HL-60 (cell line): ENCODE results near the gene AXL.

Source experiments
- POLR2AphosphoS5 ChIP-seq: IDR thresholded peaks from 2 replicates; pipeline ENCODE4 v1.6.1; 2012; ENCODE audit warnings: low read depth
- TF ChIP-seq, protein P1 (sequence below): IDR thresholded peaks from one replicate; pipeline ENCODE4 v1.5.1; 2011; ENCODE audit warnings: low read length, control low read depth, inconsistent platforms; ENCODE audit not compliant: insufficient read depth
- TF ChIP-seq, protein P2 (sequence below): IDR thresholded peaks from 2 replicates; pipeline ENCODE4 v1.6.1; 2012; ENCODE audit warnings: low read depth; ENCODE audit not compliant: insufficient replicate concordance

DNA sequence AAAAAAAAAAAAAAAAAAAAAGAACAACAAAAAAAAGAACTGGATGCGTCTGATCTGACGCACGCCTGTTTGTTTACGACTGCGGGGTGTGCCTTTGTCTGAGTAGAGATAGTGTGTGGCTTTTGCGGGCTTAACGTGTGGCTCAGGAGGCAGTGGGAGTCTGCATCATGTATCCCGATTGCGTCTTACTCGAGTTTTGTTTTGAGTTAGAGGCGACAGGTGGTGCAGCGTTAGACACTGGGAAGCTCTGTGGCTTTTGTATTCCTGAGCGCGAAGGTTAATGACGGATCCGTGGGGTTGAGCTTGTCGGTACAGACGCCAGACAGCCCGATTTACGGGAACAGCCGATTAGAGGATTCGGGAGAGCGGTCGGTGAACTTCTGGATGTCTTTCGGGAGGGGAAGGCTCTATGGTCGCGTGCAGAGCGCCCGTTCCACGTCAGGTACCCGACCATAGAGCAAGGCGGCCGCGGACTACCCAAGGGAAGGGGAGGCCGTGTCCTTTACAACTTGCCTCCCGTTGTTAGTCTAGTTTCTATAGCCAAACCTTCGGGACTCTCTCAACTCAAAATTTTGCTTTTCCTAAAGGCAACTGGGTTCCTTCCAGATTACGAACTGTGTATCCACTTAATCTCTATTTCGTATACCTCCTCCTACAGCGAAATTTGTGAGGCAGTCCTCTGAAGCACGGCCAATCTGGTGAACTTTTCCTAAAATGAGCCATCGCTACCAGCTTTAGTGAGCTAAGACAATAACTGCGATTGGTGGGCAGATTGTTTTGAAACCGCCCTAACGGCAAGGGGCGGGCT is 44.2 kb downstream of the AXL start:
- TF ChIP-seq, protein P1, sequence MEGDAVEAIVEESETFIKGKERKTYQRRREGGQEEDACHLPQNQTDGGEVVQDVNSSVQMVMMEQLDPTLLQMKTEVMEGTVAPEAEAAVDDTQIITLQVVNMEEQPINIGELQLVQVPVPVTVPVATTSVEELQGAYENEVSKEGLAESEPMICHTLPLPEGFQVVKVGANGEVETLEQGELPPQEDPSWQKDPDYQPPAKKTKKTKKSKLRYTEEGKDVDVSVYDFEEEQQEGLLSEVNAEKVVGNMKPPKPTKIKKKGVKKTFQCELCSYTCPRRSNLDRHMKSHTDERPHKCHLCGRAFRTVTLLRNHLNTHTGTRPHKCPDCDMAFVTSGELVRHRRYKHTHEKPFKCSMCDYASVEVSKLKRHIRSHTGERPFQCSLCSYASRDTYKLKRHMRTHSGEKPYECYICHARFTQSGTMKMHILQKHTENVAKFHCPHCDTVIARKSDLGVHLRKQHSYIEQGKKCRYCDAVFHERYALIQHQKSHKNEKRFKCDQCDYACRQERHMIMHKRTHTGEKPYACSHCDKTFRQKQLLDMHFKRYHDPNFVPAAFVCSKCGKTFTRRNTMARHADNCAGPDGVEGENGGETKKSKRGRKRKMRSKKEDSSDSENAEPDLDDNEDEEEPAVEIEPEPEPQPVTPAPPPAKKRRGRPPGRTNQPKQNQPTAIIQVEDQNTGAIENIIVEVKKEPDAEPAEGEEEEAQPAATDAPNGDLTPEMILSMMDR, result no peak
- TF ChIP-seq, protein P2, sequence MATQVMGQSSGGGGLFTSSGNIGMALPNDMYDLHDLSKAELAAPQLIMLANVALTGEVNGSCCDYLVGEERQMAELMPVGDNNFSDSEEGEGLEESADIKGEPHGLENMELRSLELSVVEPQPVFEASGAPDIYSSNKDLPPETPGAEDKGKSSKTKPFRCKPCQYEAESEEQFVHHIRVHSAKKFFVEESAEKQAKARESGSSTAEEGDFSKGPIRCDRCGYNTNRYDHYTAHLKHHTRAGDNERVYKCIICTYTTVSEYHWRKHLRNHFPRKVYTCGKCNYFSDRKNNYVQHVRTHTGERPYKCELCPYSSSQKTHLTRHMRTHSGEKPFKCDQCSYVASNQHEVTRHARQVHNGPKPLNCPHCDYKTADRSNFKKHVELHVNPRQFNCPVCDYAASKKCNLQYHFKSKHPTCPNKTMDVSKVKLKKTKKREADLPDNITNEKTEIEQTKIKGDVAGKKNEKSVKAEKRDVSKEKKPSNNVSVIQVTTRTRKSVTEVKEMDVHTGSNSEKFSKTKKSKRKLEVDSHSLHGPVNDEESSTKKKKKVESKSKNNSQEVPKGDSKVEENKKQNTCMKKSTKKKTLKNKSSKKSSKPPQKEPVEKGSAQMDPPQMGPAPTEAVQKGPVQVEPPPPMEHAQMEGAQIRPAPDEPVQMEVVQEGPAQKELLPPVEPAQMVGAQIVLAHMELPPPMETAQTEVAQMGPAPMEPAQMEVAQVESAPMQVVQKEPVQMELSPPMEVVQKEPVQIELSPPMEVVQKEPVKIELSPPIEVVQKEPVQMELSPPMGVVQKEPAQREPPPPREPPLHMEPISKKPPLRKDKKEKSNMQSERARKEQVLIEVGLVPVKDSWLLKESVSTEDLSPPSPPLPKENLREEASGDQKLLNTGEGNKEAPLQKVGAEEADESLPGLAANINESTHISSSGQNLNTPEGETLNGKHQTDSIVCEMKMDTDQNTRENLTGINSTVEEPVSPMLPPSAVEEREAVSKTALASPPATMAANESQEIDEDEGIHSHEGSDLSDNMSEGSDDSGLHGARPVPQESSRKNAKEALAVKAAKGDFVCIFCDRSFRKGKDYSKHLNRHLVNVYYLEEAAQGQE, result peak; percentile 28
- peak; percentile 62 for TF ChIP-seq POLR2AphosphoS5
